Progenitor cell of endocrine pancreas (in vitro differentiated cells): ENCODE measurements around the gene TTC23L. TPM values are rescaled to one million over a fixed set of nuclear protein-coding genes. Genes with fewer than 3 reads are reported as not detected.
A peak's percentile ranks its signal among the peaks of the same experiment; 100 is the strongest.

Experiments used
- DNase-seq: peaks from one replicate; pipeline ENCODE4 v3.0.0; 2021; ENCODE audit warnings: low spot score; ENCODE audit not compliant: unreplicated experiment
- H3K27ac Mint-ChIP-seq: 2 replicates; pipeline ENCODE4 v1.8.0; 2021; ENCODE audit warnings: mild to moderate bottlenecking, moderate library complexity, mixed read lengths
- H3K27me3 Mint-ChIP-seq: 2 replicates; pipeline ENCODE4 v1.8.0; 2021; ENCODE audit warnings: mixed read lengths
- H3K36me3 Mint-ChIP-seq: 2 replicates; pipeline ENCODE4 v1.8.0; 2022; ENCODE audit warnings: mixed read lengths; ENCODE audit not compliant: insufficient read depth
- H3K4me1 Mint-ChIP-seq: 2 replicates; pipeline ENCODE4 v1.8.0; 2021; ENCODE audit warnings: low read depth, mixed read lengths
- H3K4me3 Mint-ChIP-seq: 2 replicates; pipeline ENCODE4 v1.8.0; 2021; ENCODE audit warnings: low read depth, mild to moderate bottlenecking, moderate library complexity, mixed read lengths
- H3K9me3 Mint-ChIP-seq: 2 replicates; pipeline ENCODE4 v1.8.0; 2021; ENCODE audit warnings: low read depth, mixed read lengths
- CTCF ChIP-seq: fragments of 200-600 bp; sonication (generic); IDR thresholded peaks from one replicate; pipeline ENCODE4 v1.5.0; 2021; ENCODE audit warnings: antibody characterized with exemption, mild to moderate bottlenecking; ENCODE audit not compliant: unreplicated experiment
- total RNA-seq: library from RNA; stranded (reverse); gene quantifications from 2 replicates; pipeline ENCODE4 v1.2.1, GENCODE V29; 2021

The TTC23L gene
- total RNA-seq, 1 donor from 2014 or later = 2.8 TPM

- Mint-ChIP-seq H3K36me3 (peaks cover 7% of the 10 kb centered on the region), H3K9me3 (peaks cover 7% of the 10 kb centered on the region), H3K4me3 (no peak overlapping the region), H3K27me3 (no peaks in the 10 kb centered on the region), H3K4me1 (peaks cover 32% of the 10 kb centered on the region), H3K27ac (no peak overlapping the region)
- no peak for DNase-seq
- TF ChIP-seq CTCF = no peak
Measured at GRCh38 chr5:34867660-34868059, 28.7 kb downstream of the TTC23L start.

- Mint-ChIP-seq H3K4me3 (no peak overlapping the region), H3K27ac (peak overlapping the region; percentile 41), H3K36me3 (peaks cover 7% of the 10 kb centered on the region), H3K9me3 (peaks cover 7% of the 10 kb centered on the region), H3K27me3 (no peaks in the 10 kb centered on the region), H3K4me1 (peaks cover 32% of the 10 kb centered on the region)
- DNase-seq = no peak
- TF ChIP-seq CTCF = no peak
Measured at GRCh38 chr5:34868791-34869190, 29.8 kb downstream of the TTC23L start.

GRCh38 chr5:34869256-34869655 lies 30.3 kb downstream of the TTC23L start:
- peaks cover 7% of the 10 kb centered on the region for H3K36me3 Mint-ChIP-seq
- no peak overlapping the region for H3K4me3 Mint-ChIP-seq
- H3K27ac Mint-ChIP-seq = peak overlapping the region; percentile 81
- TF ChIP-seq CTCF = no peak
- no peak for DNase-seq
- peaks cover 29% of the 10 kb centered on the region for H3K4me1 Mint-ChIP-seq
- H3K9me3 Mint-ChIP-seq = peaks cover 7% of the 10 kb centered on the region
- H3K27me3 Mint-ChIP-seq = no peaks in the 10 kb centered on the region

- peaks cover 20% of the 10 kb centered on the region for H3K4me1 Mint-ChIP-seq
- H3K27me3 Mint-ChIP-seq = no peaks in the 10 kb centered on the region
- no peak for DNase-seq
- H3K9me3 Mint-ChIP-seq = peaks cover 8% of the 10 kb centered on the region
- H3K27ac Mint-ChIP-seq = no peak overlapping the region
- no peak overlapping the region for H3K4me3 Mint-ChIP-seq
- no peak for TF ChIP-seq CTCF
- H3K36me3 Mint-ChIP-seq = peaks cover 7% of the 10 kb centered on the region
Measured at GRCh38 chr5:34870382-34870781, 31.4 kb downstream of the TTC23L start.

- no peak overlapping the region for H3K4me3 Mint-ChIP-seq
- no peaks in the 10 kb centered on the region for H3K27me3 Mint-ChIP-seq
- no peak overlapping the region for H3K27ac Mint-ChIP-seq
- no peak for DNase-seq
- H3K4me1 Mint-ChIP-seq = no peaks in the 10 kb centered on the region
- peaks cover 11% of the 10 kb centered on the region for H3K36me3 Mint-ChIP-seq
- TF ChIP-seq CTCF = no peak
- peaks cover 19% of the 10 kb centered on the region for H3K9me3 Mint-ChIP-seq
Measured at GRCh38 chr5:34876275-34876674, 37.3 kb downstream of the TTC23L start.
